SU-DHL-6 (cell line): Measurements from ENCODE around the gene UROS.

Source experiments
- EZH2phosphoT487 ChIP-seq: fragments of 200-600 bp; sonication (generic), shearing (Covaris generic); conservative IDR thresholded peaks from 2 replicates; pipeline ENCODE4 v1.6.1; 2018; ENCODE audit warnings: mild to moderate bottlenecking, antibody characterized with exemption, low read length, moderate library complexity, mixed read lengths
- TF ChIP-seq, protein P1 (sequence below): fragments of 200-600 bp; sonication (generic); IDR thresholded peaks from one replicate; pipeline ENCODE4 v1.5.1; 2017; ENCODE audit warnings: antibody characterized with exemption, mild to moderate bottlenecking, low read length, moderate library complexity; ENCODE audit not compliant: insufficient read depth, poor library complexity, severe bottlenecking

GRCh38 chr10:125781374-125781773 is 41.7 kb downstream of the UROS start:
- TF ChIP-seq, protein P1, sequence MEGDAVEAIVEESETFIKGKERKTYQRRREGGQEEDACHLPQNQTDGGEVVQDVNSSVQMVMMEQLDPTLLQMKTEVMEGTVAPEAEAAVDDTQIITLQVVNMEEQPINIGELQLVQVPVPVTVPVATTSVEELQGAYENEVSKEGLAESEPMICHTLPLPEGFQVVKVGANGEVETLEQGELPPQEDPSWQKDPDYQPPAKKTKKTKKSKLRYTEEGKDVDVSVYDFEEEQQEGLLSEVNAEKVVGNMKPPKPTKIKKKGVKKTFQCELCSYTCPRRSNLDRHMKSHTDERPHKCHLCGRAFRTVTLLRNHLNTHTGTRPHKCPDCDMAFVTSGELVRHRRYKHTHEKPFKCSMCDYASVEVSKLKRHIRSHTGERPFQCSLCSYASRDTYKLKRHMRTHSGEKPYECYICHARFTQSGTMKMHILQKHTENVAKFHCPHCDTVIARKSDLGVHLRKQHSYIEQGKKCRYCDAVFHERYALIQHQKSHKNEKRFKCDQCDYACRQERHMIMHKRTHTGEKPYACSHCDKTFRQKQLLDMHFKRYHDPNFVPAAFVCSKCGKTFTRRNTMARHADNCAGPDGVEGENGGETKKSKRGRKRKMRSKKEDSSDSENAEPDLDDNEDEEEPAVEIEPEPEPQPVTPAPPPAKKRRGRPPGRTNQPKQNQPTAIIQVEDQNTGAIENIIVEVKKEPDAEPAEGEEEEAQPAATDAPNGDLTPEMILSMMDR, result no peak
- TF ChIP-seq EZH2phosphoT487, result no peak
